SKM-1 treated with dmso at 0.1 percent for 144 hours (cell line): ENCODE results near the gene MAPK9.
"Not testable (repeated sequence)": the region's sequence is repeated elsewhere in the genome, so short reads cannot be mapped to it uniquely, and the experiment has no call there.

ENCODE experiments used
- DNase-seq: peaks from one replicate; lab custom pipeline; 2025; ENCODE audit not compliant: unreplicated experiment; lab: John Stamatoyannopoulos, UW

MAPK9 gene

GRCh38 chr5:180238631-180239030 lies 53.3 kb downstream of the MAPK9 start:
- DNase-seq: no peak

- no peak for DNase-seq
These were observed 56.0 kb downstream of the MAPK9 start for GRCh38 chr5:180235846-180236245.

- no peak for DNase-seq
These were observed 56.8 kb downstream of the MAPK9 start for GRCh38 chr5:180235077-180235476.

- no peak for DNase-seq
These were observed 57.6 kb downstream of the MAPK9 start for GRCh38 chr5:180234271-180234670.

GRCh38 chr5:180233729-180234128 lies 58.2 kb downstream of the MAPK9 start:
- DNase-seq: no peak

- no peak for DNase-seq
These were observed 61.9 kb downstream of the MAPK9 start for GRCh38 chr5:180230017-180230416.

- DNase-seq: no peak
These were observed 69.8 kb downstream of the MAPK9 start for GRCh38 chr5:180222056-180222455.

- no peak for DNase-seq
These were observed 74.1 kb downstream of the MAPK9 start for GRCh38 chr5:180217797-180218196.

GRCh38 chr5:180216646-180217171 lies 75.2 kb downstream of the MAPK9 start:
- DNase-seq: no peak

- DNase-seq: no peak
These were observed 75.9 kb downstream of the MAPK9 start for GRCh38 chr5:180215783-180216630.

- no peak for DNase-seq
These were observed 76.8 kb downstream of the MAPK9 start for GRCh38 chr5:180214870-180215770.

- no peak for DNase-seq
These were observed 78.2 kb downstream of the MAPK9 start for GRCh38 chr5:180213657-180214207.

- DNase-seq: no peak
These were observed 78.7 kb downstream of the MAPK9 start for GRCh38 chr5:180213256-180213600.

GRCh38 chr5:180212363-180213255 lies 79.3 kb downstream of the MAPK9 start:
- no peak for DNase-seq

- no peak for DNase-seq
These were observed 80.2 kb downstream of the MAPK9 start for GRCh38 chr5:180211761-180212035.

- DNase-seq: no peak
These were observed 80.7 kb downstream of the MAPK9 start for GRCh38 chr5:180210961-180211760.

- DNase-seq: not testable (repeated sequence)
These were observed 81.8 kb downstream of the MAPK9 start for GRCh38 chr5:180210077-180210476.

- peak; percentile 71 for DNase-seq
These were observed 82.7 kb downstream of the MAPK9 start, which contains the start of gene RASGEF1C for GRCh38 chr5:180209137-180209581. TSS of gene RASGEF1C (minus strand) at chr5:180209211. CDS start at chr5:180138052, 71,159 bp downstream.

- DNase-seq: peak; percentile 15
These were observed 83.3 kb downstream of the MAPK9 start for GRCh38 chr5:180208435-180209081.
